Measurements from ENCODE around the gene DIPK1A. TPM values are rescaled to one million over a fixed set of nuclear protein-coding genes. Genes with fewer than 3 reads are reported as not detected.

Gene DIPK1A
- total RNA-seq, 1 donor from 2014 or later, result 3.6 TPM

- no peak overlapping the region for H3K4me3 ChIP-seq
- Mint-ChIP-seq H3K4me3 (no peak overlapping the region), H3K36me3 (no peaks in the 10 kb centered on the region), H3K9me3 (no peaks in the 10 kb centered on the region), H3K27me3 (ENCODE audit: insufficient read depth, low read depth) (no peaks in the 10 kb centered on the region), H3K4me1 (no peaks in the 10 kb centered on the region), H3K27ac (no peak overlapping the region)
- H3K9me3 ChIP-seq (ENCODE audit: low read depth), result no peaks in the 10 kb centered on the region
- no peaks in the 10 kb centered on the region for H4K20me1 ChIP-seq (ENCODE audit: low read depth)
- H3K36me3 ChIP-seq, result no peaks in the 10 kb centered on the region
- no peaks in the 10 kb centered on the region for H3K27me3 ChIP-seq
- no peak overlapping the region for H3K27ac ChIP-seq
- H3K9ac ChIP-seq, result no peak overlapping the region
- no peak overlapping the region for H3K4me2 ChIP-seq
- H2AFZ ChIP-seq (replicated peaks), result no peak overlapping the region
- no peaks in the 10 kb centered on the region for H3K79me2 ChIP-seq (ENCODE audit: low read depth)
- TF ChIP-seq EZH2phosphoT487 (IDR thresholded peaks at IDR 0.05) (no peak), EZH2 (IDR thresholded peaks at IDR 0.05) (no peak)
- TF ChIP-seq, protein P1, sequence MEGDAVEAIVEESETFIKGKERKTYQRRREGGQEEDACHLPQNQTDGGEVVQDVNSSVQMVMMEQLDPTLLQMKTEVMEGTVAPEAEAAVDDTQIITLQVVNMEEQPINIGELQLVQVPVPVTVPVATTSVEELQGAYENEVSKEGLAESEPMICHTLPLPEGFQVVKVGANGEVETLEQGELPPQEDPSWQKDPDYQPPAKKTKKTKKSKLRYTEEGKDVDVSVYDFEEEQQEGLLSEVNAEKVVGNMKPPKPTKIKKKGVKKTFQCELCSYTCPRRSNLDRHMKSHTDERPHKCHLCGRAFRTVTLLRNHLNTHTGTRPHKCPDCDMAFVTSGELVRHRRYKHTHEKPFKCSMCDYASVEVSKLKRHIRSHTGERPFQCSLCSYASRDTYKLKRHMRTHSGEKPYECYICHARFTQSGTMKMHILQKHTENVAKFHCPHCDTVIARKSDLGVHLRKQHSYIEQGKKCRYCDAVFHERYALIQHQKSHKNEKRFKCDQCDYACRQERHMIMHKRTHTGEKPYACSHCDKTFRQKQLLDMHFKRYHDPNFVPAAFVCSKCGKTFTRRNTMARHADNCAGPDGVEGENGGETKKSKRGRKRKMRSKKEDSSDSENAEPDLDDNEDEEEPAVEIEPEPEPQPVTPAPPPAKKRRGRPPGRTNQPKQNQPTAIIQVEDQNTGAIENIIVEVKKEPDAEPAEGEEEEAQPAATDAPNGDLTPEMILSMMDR (IDR thresholded peaks at IDR 0.05), result no peak
- H3K4me1 ChIP-seq, result no peaks in the 10 kb centered on the region
- H3F3A ChIP-seq (ENCODE audit: low read depth), result no peaks in the 10 kb centered on the region
- DNase-seq (ENCODE audit: low spot score), result no peak
Measured at GRCh38 chr1:92934395-92935378, 26.6 kb downstream of the DIPK1A start.

- Histone ChIP-seq H3K4me2 (no peak overlapping the region), H4K20me1 (ENCODE audit: low read depth) (no peaks in the 10 kb centered on the region), H3K4me3 (no peak overlapping the region), H2AFZ (replicated peaks) (no peak overlapping the region), H3K9me3 (ENCODE audit: low read depth) (no peaks in the 10 kb centered on the region), H3F3A (ENCODE audit: low read depth) (no peaks in the 10 kb centered on the region), H3K79me2 (ENCODE audit: low read depth) (no peaks in the 10 kb centered on the region), H3K36me3 (no peaks in the 10 kb centered on the region), H3K9ac (no peak overlapping the region), H3K27ac (no peak overlapping the region), H3K4me1 (no peaks in the 10 kb centered on the region), H3K27me3 (no peaks in the 10 kb centered on the region)
- Mint-ChIP-seq H3K27ac (no peak overlapping the region), H3K9me3 (no peaks in the 10 kb centered on the region), H3K27me3 (ENCODE audit: insufficient read depth, low read depth) (no peaks in the 10 kb centered on the region), H3K4me1 (no peaks in the 10 kb centered on the region), H3K4me3 (no peak overlapping the region), H3K36me3 (no peaks in the 10 kb centered on the region)
- TF ChIP-seq EZH2 (IDR thresholded peaks at IDR 0.05) (no peak), EZH2phosphoT487 (IDR thresholded peaks at IDR 0.05) (no peak)
- TF ChIP-seq, protein P1 (IDR thresholded peaks at IDR 0.05), result no peak
- no peak for DNase-seq (ENCODE audit: low spot score)
Measured at GRCh38 chr1:92933459-92933858, 27.8 kb downstream of the DIPK1A start.

DNA sequence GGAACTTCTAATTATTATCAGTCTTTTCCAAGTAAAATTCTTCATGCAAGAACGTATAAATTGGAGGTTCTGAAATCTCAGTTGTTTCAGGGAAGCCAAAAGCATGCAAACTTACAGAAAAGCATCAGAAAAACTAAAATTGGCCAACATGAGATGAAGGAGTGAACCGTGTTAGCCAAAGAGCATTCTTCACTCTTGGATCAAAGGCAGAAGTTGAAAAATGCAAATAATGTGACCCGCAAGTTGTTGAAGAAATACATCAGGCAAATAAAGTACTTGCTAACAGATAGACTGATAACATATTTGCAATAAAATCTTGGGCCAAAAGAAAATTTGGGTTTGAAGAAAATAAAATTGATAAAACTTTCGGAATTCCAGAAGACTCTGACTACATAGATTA is 29.6 kb downstream of the DIPK1A start:
- Histone ChIP-seq H3K4me2 (no peak overlapping the region), H3K79me2 (ENCODE audit: low read depth) (no peaks in the 10 kb centered on the region)
- TF ChIP-seq EZH2phosphoT487 (IDR thresholded peaks at IDR 0.05) (no peak), EZH2 (IDR thresholded peaks at IDR 0.05) (no peak)
- TF ChIP-seq, protein P1 (IDR thresholded peaks at IDR 0.05), result no peak

More for the DNA sequence above, 29.6 kb downstream of the DIPK1A start:
- Histone ChIP-seq H3K4me3 (no peak overlapping the region), H3K9ac (no peak overlapping the region), H3K36me3 (no peaks in the 10 kb centered on the region), H3K9me3 (ENCODE audit: low read depth) (no peaks in the 10 kb centered on the region), H3K27me3 (no peaks in the 10 kb centered on the region), H4K20me1 (ENCODE audit: low read depth) (no peaks in the 10 kb centered on the region), H3F3A (ENCODE audit: low read depth) (no peaks in the 10 kb centered on the region), H3K27ac (no peak overlapping the region), H3K4me1 (no peaks in the 10 kb centered on the region), H2AFZ (replicated peaks) (no peak overlapping the region)
- no peak for DNase-seq (ENCODE audit: low spot score)
- Mint-ChIP-seq H3K27me3 (ENCODE audit: insufficient read depth, low read depth) (no peaks in the 10 kb centered on the region), H3K36me3 (no peaks in the 10 kb centered on the region), H3K9me3 (no peaks in the 10 kb centered on the region), H3K27ac (no peak overlapping the region), H3K4me1 (no peaks in the 10 kb centered on the region), H3K4me3 (no peak overlapping the region)

Data from neural progenitor cell (in vitro differentiated cells).